ENCODE data around the gene WASHC4. TPM values are rescaled to one million over a fixed set of nuclear protein-coding genes. Genes with fewer than 3 reads are reported as not detected.

The WASHC4 gene
- total and polyA plus RNA-seq, 4 donors = 11.5 to 59.1 (median 32.6) TPM

GRCh38 chr12:105138248-105138647, 30.7 kb downstream of the WASHC4 start:
- WGBS = 93% methylated on average over 2 of the region's 2 CpGs
- Histone ChIP-seq H3K4me1 (ENCODE audit: control insufficient read depth in 4 of 4, insufficient read depth in 4 of 4, low read length in 3 of 4) (no peaks in the 10 kb centered on the region), H3K36me3 (ENCODE audit: control insufficient read depth in 4 of 4, insufficient read depth in 3 of 4, low read depth in 1 of 4, low read length in 3 of 4) (peaks cover 3 to 43% (median 27%) of the 10 kb centered on the region in 4 donors), H3K27me3 (ENCODE audit: control insufficient read depth in 4 of 4, insufficient read depth in 4 of 4, low read length in 3 of 4) (no peaks in the 10 kb centered on the region), H3K9me3 (ENCODE audit: control insufficient read depth in 4 of 4, low read length in 3 of 4) (no peaks in the 10 kb centered on the region), H3K27ac (ENCODE audit: low read depth in 1 of 2, low read length in 2 of 2) (no peak overlapping the region), H3K4me3 (ENCODE audit: low read depth in 1 of 3, low read length in 3 of 3) (no peak overlapping the region), H3K9ac (ENCODE audit: low read depth in 1 of 2, low read length in 2 of 2) (no peak overlapping the region)
- no peak for TF ChIP-seq GABPA (IDR thresholded peaks at IDR 0.05 in 1 of 2, conservative IDR thresholded peaks at IDR 0.05 in 1 of 2)
- no peak for TF ChIP-seq FOXA2 (IDR thresholded peaks at IDR 0.05)
- TF ChIP-seq ZBTB33 (IDR thresholded peaks at IDR 0.05) = no peak
- no peak for DNase-seq (ENCODE audit: low spot score)

GRCh38 chr12:105141320-105141922, 33.9 kb downstream of the WASHC4 start:
- no peaks in the 10 kb centered on the region for H3K4me1 ChIP-seq (ENCODE audit: control insufficient read depth in 4 of 4, insufficient read depth in 4 of 4, low read length in 3 of 4)
- H3K36me3 ChIP-seq (ENCODE audit: control insufficient read depth in 4 of 4, insufficient read depth in 3 of 4, low read depth in 1 of 4, low read length in 3 of 4) = peaks cover 3 to 47% (median 31%) of the 10 kb centered on the region in 4 donors
- no peak overlapping the region for H3K27ac ChIP-seq (ENCODE audit: low read depth in 1 of 2, low read length in 2 of 2)
- H3K9ac ChIP-seq (ENCODE audit: low read depth in 1 of 2, low read length in 2 of 2) = no peak overlapping the region
- H3K4me3 ChIP-seq (ENCODE audit: low read depth in 1 of 3, low read length in 3 of 3) = no peak overlapping the region
- no peaks in the 10 kb centered on the region for H3K9me3 ChIP-seq (ENCODE audit: control insufficient read depth in 4 of 4, low read length in 3 of 4)
- no peak for DNase-seq (ENCODE audit: low spot score)
- no peaks in the 10 kb centered on the region for H3K27me3 ChIP-seq (ENCODE audit: control insufficient read depth in 4 of 4, insufficient read depth in 4 of 4, low read length in 3 of 4)
- WGBS = 93% methylated on average over 6 of the region's 6 CpGs
- TF ChIP-seq HNF4G (IDR thresholded peaks at IDR 0.05) (no peak), ATF3 (IDR thresholded peaks at IDR 0.05) (no peak), NR2F2 (IDR thresholded peaks at IDR 0.05) (no peak), TAF1 (conservative IDR thresholded peaks at IDR 0.05) (no peak), SP1 (IDR thresholded peaks at IDR 0.05) (no peak), MAX (IDR thresholded peaks at IDR 0.05) (no peak)

GRCh38 chr12:105142259-105142658, 34.7 kb downstream of the WASHC4 start:
- 94% methylated on average over 3 of the region's 3 CpGs for WGBS
- TF ChIP-seq RAD21 (IDR thresholded peaks at IDR 0.05) (no peak), GABPA (IDR thresholded peaks at IDR 0.05 in 1 of 2, conservative IDR thresholded peaks at IDR 0.05 in 1 of 2) (no peak), EGR1 (IDR thresholded peaks at IDR 0.05; ENCODE audit: low read depth in 2 of 2) (no peak), FOXA2 (IDR thresholded peaks at IDR 0.05) (no peak), SP1 (IDR thresholded peaks at IDR 0.05) (no peak), MAX (IDR thresholded peaks at IDR 0.05) (no peak), JUND (IDR thresholded peaks at IDR 0.05) (no peak), HNF4A (conservative IDR thresholded peaks at IDR 0.05) (no peak), YY1 (IDR thresholded peaks at IDR 0.05) (no peak), NR2F2 (IDR thresholded peaks at IDR 0.05) (no peak)
- Histone ChIP-seq H3K9ac (ENCODE audit: low read depth in 1 of 2, low read length in 2 of 2) (no peak overlapping the region), H3K36me3 (ENCODE audit: control insufficient read depth in 4 of 4, insufficient read depth in 3 of 4, low read depth in 1 of 4, low read length in 3 of 4) (peaks cover 5 to 45% (median 31%) of the 10 kb centered on the region in 4 donors), H3K9me3 (ENCODE audit: control insufficient read depth in 4 of 4, low read length in 3 of 4) (no peaks in the 10 kb centered on the region), H3K27ac (ENCODE audit: low read depth in 1 of 2, low read length in 2 of 2) (no peak overlapping the region), H3K27me3 (ENCODE audit: control insufficient read depth in 4 of 4, insufficient read depth in 4 of 4, low read length in 3 of 4) (no peaks in the 10 kb centered on the region), H3K4me1 (ENCODE audit: control insufficient read depth in 4 of 4, insufficient read depth in 4 of 4, low read length in 3 of 4) (no peaks in the 10 kb centered on the region), H3K4me3 (ENCODE audit: low read depth in 1 of 3, low read length in 3 of 3) (no peak overlapping the region)
- DNase-seq (ENCODE audit: low spot score) = no peak
